Omental fat pad (tissue), 4 donors: ENCODE measurements around the gene NPPB. TPM values are rescaled to one million over a fixed set of nuclear protein-coding genes. Genes with fewer than 3 reads are reported as not detected.

Source experiments
- ATAC-seq: fragments of 150-250 bp; one replicate; pipeline ENCODE4 v1.9.1; 2016; ENCODE audit warnings: mild to moderate bottlenecking, moderate library complexity; ENCODE audit not compliant: low FRiP score
- DNase-seq: peaks from one replicate; pipeline ENCODE4 v3.0.0-alpha.2; 2019; ENCODE audit warnings: low spot score
- small RNA-seq: library from RNA; depleted of rRNA; stranded (forward); fragments of <200 nt; gene quantifications from one replicate; pipeline ENCODE3, GENCODE V24; 2016
- total RNA-seq, 4 donors: library from RNA; depleted of rRNA; stranded (reverse); fragments of >200 nt; gene quantifications; one replicate each; pipeline ENCODE4 v1.1.0, GENCODE V29; 2016
- TF ChIP-seq, protein P1 (sequence below), 3 donors: fragments of 450-650 bp; IDR thresholded peaks; one replicate each; pipeline ENCODE4 v1.5.1; 2016 to 2017; ENCODE audit warnings: antibody characterized with exemption in 3 of 3, mild to moderate bottlenecking in 3 of 3, moderate library complexity in 2 of 3

NPPB gene
- total RNA-seq, 4 donors from 2014 or later: not detected

DNA sequence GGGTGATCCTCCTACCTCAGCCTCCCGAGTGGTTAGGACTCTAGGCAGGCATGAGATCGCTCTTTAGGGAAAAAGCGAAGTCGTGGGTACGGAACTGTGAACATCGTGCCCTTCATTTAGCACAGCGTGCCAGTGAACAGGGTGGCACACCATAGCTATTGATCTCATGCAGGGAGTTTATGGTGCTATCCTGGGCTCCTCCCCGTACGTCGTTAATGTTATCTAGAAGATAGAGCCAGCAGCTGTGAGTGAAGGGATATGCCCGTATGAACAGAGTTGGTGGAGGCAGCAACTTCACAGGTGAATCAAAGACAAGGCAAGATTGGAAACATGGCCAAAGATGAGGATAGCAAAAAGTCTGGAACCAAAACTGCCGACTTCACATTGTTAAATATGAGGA, 41.6 kb downstream of the NPPB start:
- TF ChIP-seq, protein P1, sequence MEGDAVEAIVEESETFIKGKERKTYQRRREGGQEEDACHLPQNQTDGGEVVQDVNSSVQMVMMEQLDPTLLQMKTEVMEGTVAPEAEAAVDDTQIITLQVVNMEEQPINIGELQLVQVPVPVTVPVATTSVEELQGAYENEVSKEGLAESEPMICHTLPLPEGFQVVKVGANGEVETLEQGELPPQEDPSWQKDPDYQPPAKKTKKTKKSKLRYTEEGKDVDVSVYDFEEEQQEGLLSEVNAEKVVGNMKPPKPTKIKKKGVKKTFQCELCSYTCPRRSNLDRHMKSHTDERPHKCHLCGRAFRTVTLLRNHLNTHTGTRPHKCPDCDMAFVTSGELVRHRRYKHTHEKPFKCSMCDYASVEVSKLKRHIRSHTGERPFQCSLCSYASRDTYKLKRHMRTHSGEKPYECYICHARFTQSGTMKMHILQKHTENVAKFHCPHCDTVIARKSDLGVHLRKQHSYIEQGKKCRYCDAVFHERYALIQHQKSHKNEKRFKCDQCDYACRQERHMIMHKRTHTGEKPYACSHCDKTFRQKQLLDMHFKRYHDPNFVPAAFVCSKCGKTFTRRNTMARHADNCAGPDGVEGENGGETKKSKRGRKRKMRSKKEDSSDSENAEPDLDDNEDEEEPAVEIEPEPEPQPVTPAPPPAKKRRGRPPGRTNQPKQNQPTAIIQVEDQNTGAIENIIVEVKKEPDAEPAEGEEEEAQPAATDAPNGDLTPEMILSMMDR (IDR thresholded peaks at IDR 0.05): no peak
- ATAC-seq (no peak), DNase-seq (no peak)

DNA sequence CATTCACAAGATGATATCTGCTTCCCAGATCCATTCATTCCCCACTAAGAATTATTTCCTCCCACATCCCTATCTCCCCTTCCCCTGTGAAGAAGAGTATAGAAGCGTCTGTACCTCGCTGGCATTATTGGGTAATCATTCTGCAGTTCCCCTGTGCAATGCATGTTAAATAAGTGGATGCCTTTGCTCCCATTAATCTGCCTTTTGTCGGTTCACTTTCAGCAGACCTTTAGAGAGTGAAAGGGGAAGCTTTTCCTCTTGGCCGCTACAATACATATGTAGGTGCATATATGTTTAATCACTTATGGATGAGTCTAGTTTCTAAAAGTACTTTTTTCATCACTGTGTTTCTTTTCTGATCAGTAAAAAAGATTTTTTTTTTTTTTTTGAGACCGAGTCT, 45.7 kb downstream of the NPPB start:
- TF ChIP-seq, protein P1 (IDR thresholded peaks at IDR 0.05): no peak
- DNase-seq: no peak
- no peak for ATAC-seq

Small RNA genes lying within 50 kb of the gene (small RNA-seq; reads per million reads assigned to genes)
- gene RF02156 (not detected), gene RF02157 (not detected), gene RF02158 (not detected)

Other genes with a start within 250 kb of the NPPB start
- gene FBXO2, start 204.5 kb downstream of the NPPB start, total RNA-seq: 10 to 100 TPM in 1 of 4 donors, 1 to 10 TPM in 3; 1.1 to 24.3 (median 8.3) TPM
- 10 to 100 TPM in 1 of 4 donors, 1 to 10 TPM in 3; 5.8 to 13.3 (median 9.6) TPM for gene FBXO44, start 204.1 kb downstream of the NPPB start, total RNA-seq
- gene FBXO6, start 194.7 kb downstream of the NPPB start, total RNA-seq: 10 to 100 TPM in 3 of 4 donors, 1 to 10 TPM in 1; 5.9 to 16.3 (median 11.0) TPM
- gene MAD2L2, start 177.8 kb downstream of the NPPB start, total RNA-seq: 10 to 100 TPM; 20.2 to 41.3 (median 35.7) TPM
- not detected for gene DRAXIN, start 167.2 kb downstream of the NPPB start, total RNA-seq
- gene AGTRAP, start 122.8 kb downstream of the NPPB start, total RNA-seq: 10 to 100 TPM; 35.1 to 93.1 (median 64.2) TPM
- 1 to 10 TPM in 1 of 4 donors, under 1 TPM in 1, not detected in 2; 0.72 to 2.0 TPM for gene C1orf167, start 96.8 kb downstream of the NPPB start, total RNA-seq
- 10 to 100 TPM; 28.9 to 44.8 (median 36.0) TPM for gene MTHFR, start 53.0 kb downstream of the NPPB start, total RNA-seq
- gene CLCN6, start 52.8 kb downstream of the NPPB start, total RNA-seq: 10 to 100 TPM; 14.4 to 20.4 (median 18.0) TPM
- not detected for gene NPPA, start 11.2 kb downstream of the NPPB start, total RNA-seq
- gene KIAA2013, start 67.5 kb upstream of the NPPB start, total RNA-seq: 10 to 100 TPM; 47.0 to 69.2 (median 62.1) TPM
- 100 to 1,000 TPM in 1 of 4 donors, 10 to 100 TPM in 3; 60.8 to 142 (median 69.0) TPM for gene PLOD1, start 75.8 kb upstream of the NPPB start, total RNA-seq
- 10 to 100 TPM; 66.4 to 74.8 (median 70.0) TPM for gene MFN2, start 121.5 kb upstream of the NPPB start, total RNA-seq
- 10 to 100 TPM; 25.9 to 40.6 (median 33.9) TPM for gene MIIP, start 160.6 kb upstream of the NPPB start, total RNA-seq
- 10 to 100 TPM in 1 of 4 donors, 1 to 10 TPM in 3; 2.9 to 31.9 (median 5.1) TPM for gene TNFRSF8, start 204.4 kb upstream of the NPPB start, total RNA-seq